Liver (tissue), 9 donors: ENCODE measurements around the gene SLX1A. TPM values are rescaled to one million over a fixed set of nuclear protein-coding genes. Genes with fewer than 3 reads are reported as not detected.

Experiments
- DNase-seq: peaks from one replicate; pipeline ENCODE4 v3.0.0-alpha.2; 2017; ENCODE audit warnings: low spot score
- H3K27ac ChIP-seq, 2 donors: one replicate each; pipeline ENCODE4 v1.7.0; 2013; ENCODE audit warnings: inconsistent platforms in 2 of 2, low read length in 2 of 2, control low read depth in 1 of 2, low read depth in 1 of 2, mild to moderate bottlenecking in 1 of 2
- H3K27me3 ChIP-seq, 4 donors: one replicate each; pipeline versions ENCODE4 v1.6.1 to v1.7.0; 2013; ENCODE audit warnings: low read length in 3 of 4, inconsistent platforms in 1 of 4, mild to moderate bottlenecking in 1 of 4, moderate library complexity in 1 of 4; ENCODE audit not compliant: control insufficient read depth in 4 of 4, insufficient read depth in 4 of 4
- H3K36me3 ChIP-seq, 4 donors: one replicate each; pipeline versions ENCODE4 v1.6.1 to v1.7.0; 2013; ENCODE audit warnings: low read length in 3 of 4, mild to moderate bottlenecking in 3 of 4, low read depth in 1 of 4, moderate library complexity in 1 of 4; ENCODE audit not compliant: control insufficient read depth in 4 of 4, insufficient read depth in 3 of 4
- H3K4me1 ChIP-seq, 4 donors: one replicate each; pipeline versions ENCODE4 v1.6.1 to v1.7.0; 2013; ENCODE audit warnings: low read length in 3 of 4, mild to moderate bottlenecking in 3 of 4, moderate library complexity in 1 of 4; ENCODE audit not compliant: control insufficient read depth in 4 of 4, insufficient read depth in 4 of 4
- H3K4me3 ChIP-seq, 3 donors: one replicate each; pipeline versions ENCODE4 v1.6.1 to v1.7.0; 2013; ENCODE audit warnings: low read length in 3 of 3, control low read depth in 1 of 3, low read depth in 1 of 3, mild to moderate bottlenecking in 1 of 3
- H3K9ac ChIP-seq, 2 donors: one replicate each; pipeline ENCODE4 v1.7.0; 2013; ENCODE audit warnings: low read length in 2 of 2, mild to moderate bottlenecking in 2 of 2, moderate library complexity in 2 of 2, control low read depth in 1 of 2, low read depth in 1 of 2
- H3K9me3 ChIP-seq, 4 donors: one replicate each; pipeline versions ENCODE4 v1.6.1 to v1.7.0; 2013; ENCODE audit warnings: low read length in 3 of 4; ENCODE audit not compliant: control insufficient read depth in 4 of 4
- CTCF ChIP-seq: fragments of 150-350 bp; IDR thresholded peaks from 2 replicates; pipeline ENCODE4 v1.5.1; 2017; ENCODE audit warnings: improper control_type of control experiment, low read depth, low read length; ENCODE audit not compliant: missing input control
- EGR1 ChIP-seq, 2 donors: IDR thresholded peaks; 2 replicates each; pipeline ENCODE4 v1.6.1; 2016 to 2018; ENCODE audit warnings: antibody characterized with exemption in 2 of 2, low read depth in 2 of 2
- FOXA1 ChIP-seq: IDR thresholded peaks from 2 replicates; pipeline ENCODE4 v1.6.1; 2016; ENCODE audit warnings: antibody characterized with exemption
- FOXA2 ChIP-seq: IDR thresholded peaks from 2 replicates; pipeline ENCODE4 v1.6.1; 2016; ENCODE audit warnings: antibody characterized with exemption
- GABPA ChIP-seq, 2 donors: IDR thresholded peaks in 1 of 2; conservative IDR thresholded peaks in 1 of 2; 2 replicates each; pipeline ENCODE4 v1.6.1; 2016; ENCODE audit warnings: antibody characterized with exemption in 2 of 2, mild to moderate bottlenecking in 1 of 2, moderate library complexity in 1 of 2
- HNF4A ChIP-seq, 2 donors: conservative IDR thresholded peaks; 2 replicates each; pipeline ENCODE4 v1.6.1; 2016; ENCODE audit warnings: antibody characterized with exemption in 2 of 2, mild to moderate bottlenecking in 2 of 2
- HNF4G ChIP-seq: IDR thresholded peaks from 2 replicates; pipeline ENCODE4 v1.6.1; 2016; ENCODE audit warnings: antibody characterized with exemption
- JUND ChIP-seq, 2 donors: IDR thresholded peaks; 2 replicates each; pipeline ENCODE4 v1.6.1; 2016; ENCODE audit warnings: antibody characterized with exemption in 2 of 2
- NR2F2 ChIP-seq: IDR thresholded peaks from 2 replicates; pipeline ENCODE4 v1.6.1; 2016; ENCODE audit warnings: antibody characterized with exemption
- RAD21 ChIP-seq, 2 donors: IDR thresholded peaks; 2 replicates each; pipeline ENCODE4 v1.6.1; 2016; ENCODE audit warnings: antibody characterized with exemption in 2 of 2, mild to moderate bottlenecking in 2 of 2
- RXRA ChIP-seq, 2 donors: IDR thresholded peaks; 2 replicates each; pipeline ENCODE4 v1.6.1; 2017 to 2018; ENCODE audit warnings: antibody characterized with exemption in 2 of 2, mild to moderate bottlenecking in 1 of 2
- SP1 ChIP-seq: IDR thresholded peaks from 2 replicates; pipeline ENCODE4 v1.6.1; 2018; ENCODE audit warnings: antibody characterized with exemption, mild to moderate bottlenecking
- TAF1 ChIP-seq: conservative IDR thresholded peaks from 2 replicates; pipeline ENCODE4 v1.6.1; 2016; ENCODE audit warnings: antibody characterized with exemption, mild to moderate bottlenecking
- YY1 ChIP-seq: IDR thresholded peaks from 2 replicates; pipeline ENCODE4 v1.6.1; 2016; ENCODE audit warnings: antibody characterized with exemption, mild to moderate bottlenecking
- ZBTB33 ChIP-seq: IDR thresholded peaks from 2 replicates; pipeline ENCODE4 v1.6.1; 2016; ENCODE audit warnings: antibody characterized with exemption
- WGBS: extraction: QIAGEN DNeasy Blood & Tissue Kit; methylation state at CpG from one replicate; pipeline ENCODE4 v1.1.7; 2013; 5-methylcytosine and 5-hydroxymethylcytosine counted together
- polyA plus RNA-seq, 2 donors: library from polyadenylated mRNA; stranded (reverse) in 1 of 2; unstranded in 1 of 2; fragments of 200-250 nt in 1 of 2; fragments of >200 nt in 1 of 2; fragmentation: Nextera tagmentation in 1 of 2; extraction: Ambion mirVana in 1 of 2; gene quantifications; one replicate each; pipeline versions ENCODE4 v1.2.1 to v1.2.3, GENCODE V29; 2013 to 2015
- total RNA-seq, 2 donors: library from RNA; depleted of rRNA; stranded (reverse); fragments of >200 nt; gene quantifications; one replicate each; pipeline ENCODE4 v1.2.3, GENCODE V29; 2014
- TF ChIP-seq, protein P1 (sequence below): IDR thresholded peaks from 2 replicates; pipeline ENCODE4 v1.6.1; 2016; ENCODE audit warnings: antibody characterized with exemption, mild to moderate bottlenecking
- TF ChIP-seq, protein P2 (sequence below): IDR thresholded peaks from 2 replicates; pipeline ENCODE4 v1.6.1; 2016; ENCODE audit warnings: antibody characterized with exemption
- TF ChIP-seq, protein P3 (sequence below): IDR thresholded peaks from 2 replicates; pipeline ENCODE4 v1.6.1; 2016; ENCODE audit warnings: antibody characterized with exemption
- donor health status: healthy.
- donor health status: healthy.
- donor health status: healthy.
- donor health status: healthy.
- donor health status: healthy.

SLX1A gene
- total and polyA plus RNA-seq, 4 donors = 37.1 to 55.2 (median 42.0) TPM

- no peak for DNase-seq
- no peak for TF ChIP-seq SP1
- no peak for TF ChIP-seq GABPA (IDR thresholded peaks at IDR 0.05 in 1 of 2, conservative IDR thresholded peaks at IDR 0.05 in 1 of 2)
- TF ChIP-seq RXRA (IDR thresholded peaks at IDR 0.05) = no peak
- no peak for TF ChIP-seq FOXA2
- no peak for TF ChIP-seq JUND (IDR thresholded peaks at IDR 0.05)
- TF ChIP-seq, protein P1, sequence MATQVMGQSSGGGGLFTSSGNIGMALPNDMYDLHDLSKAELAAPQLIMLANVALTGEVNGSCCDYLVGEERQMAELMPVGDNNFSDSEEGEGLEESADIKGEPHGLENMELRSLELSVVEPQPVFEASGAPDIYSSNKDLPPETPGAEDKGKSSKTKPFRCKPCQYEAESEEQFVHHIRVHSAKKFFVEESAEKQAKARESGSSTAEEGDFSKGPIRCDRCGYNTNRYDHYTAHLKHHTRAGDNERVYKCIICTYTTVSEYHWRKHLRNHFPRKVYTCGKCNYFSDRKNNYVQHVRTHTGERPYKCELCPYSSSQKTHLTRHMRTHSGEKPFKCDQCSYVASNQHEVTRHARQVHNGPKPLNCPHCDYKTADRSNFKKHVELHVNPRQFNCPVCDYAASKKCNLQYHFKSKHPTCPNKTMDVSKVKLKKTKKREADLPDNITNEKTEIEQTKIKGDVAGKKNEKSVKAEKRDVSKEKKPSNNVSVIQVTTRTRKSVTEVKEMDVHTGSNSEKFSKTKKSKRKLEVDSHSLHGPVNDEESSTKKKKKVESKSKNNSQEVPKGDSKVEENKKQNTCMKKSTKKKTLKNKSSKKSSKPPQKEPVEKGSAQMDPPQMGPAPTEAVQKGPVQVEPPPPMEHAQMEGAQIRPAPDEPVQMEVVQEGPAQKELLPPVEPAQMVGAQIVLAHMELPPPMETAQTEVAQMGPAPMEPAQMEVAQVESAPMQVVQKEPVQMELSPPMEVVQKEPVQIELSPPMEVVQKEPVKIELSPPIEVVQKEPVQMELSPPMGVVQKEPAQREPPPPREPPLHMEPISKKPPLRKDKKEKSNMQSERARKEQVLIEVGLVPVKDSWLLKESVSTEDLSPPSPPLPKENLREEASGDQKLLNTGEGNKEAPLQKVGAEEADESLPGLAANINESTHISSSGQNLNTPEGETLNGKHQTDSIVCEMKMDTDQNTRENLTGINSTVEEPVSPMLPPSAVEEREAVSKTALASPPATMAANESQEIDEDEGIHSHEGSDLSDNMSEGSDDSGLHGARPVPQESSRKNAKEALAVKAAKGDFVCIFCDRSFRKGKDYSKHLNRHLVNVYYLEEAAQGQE = no peak
- TF ChIP-seq FOXA1 = no peak
- no peak for TF ChIP-seq ZBTB33
- no peak for TF ChIP-seq EGR1 (IDR thresholded peaks at IDR 0.05; ENCODE audit: low read depth in 2 of 2)
- TF ChIP-seq NR2F2 = no peak
- TF ChIP-seq, protein P2, sequence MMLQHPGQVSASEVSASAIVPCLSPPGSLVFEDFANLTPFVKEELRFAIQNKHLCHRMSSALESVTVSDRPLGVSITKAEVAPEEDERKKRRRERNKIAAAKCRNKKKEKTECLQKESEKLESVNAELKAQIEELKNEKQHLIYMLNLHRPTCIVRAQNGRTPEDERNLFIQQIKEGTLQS = no peak
- TF ChIP-seq, protein P3, sequence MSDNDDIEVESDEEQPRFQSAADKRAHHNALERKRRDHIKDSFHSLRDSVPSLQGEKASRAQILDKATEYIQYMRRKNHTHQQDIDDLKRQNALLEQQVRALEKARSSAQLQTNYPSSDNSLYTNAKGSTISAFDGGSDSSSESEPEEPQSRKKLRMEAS = no peak
- TF ChIP-seq RAD21 (IDR thresholded peaks at IDR 0.05) = no peak
- no peak for TF ChIP-seq HNF4A (conservative IDR thresholded peaks at IDR 0.05)
- no peak for TF ChIP-seq CTCF
- no peak for TF ChIP-seq HNF4G
- no peak for TF ChIP-seq TAF1
- TF ChIP-seq YY1 = no peak
- Histone ChIP-seq H3K27me3 (no peaks in the 10 kb centered on the region), H3K9me3 (no peaks in the 10 kb centered on the region), H3K9ac (no peak overlapping the region), H3K4me1 (peaks cover 0 to 17% (median 2%) of the 10 kb centered on the region in 4 donors), H3K27ac (no peak overlapping the region), H3K36me3 (peaks cover 0 to 2% (median 0%) of the 10 kb centered on the region in 4 donors), H3K4me3 (no peak overlapping the region)
- 78% methylated on average over 9 of the region's 9 CpGs for WGBS
These were observed 6.2 kb upstream of the SLX1A start for GRCh38 chr16:30187556-30187865.
